SK-N-MC (cell line): ENCODE data around the gene C12orf60.

ENCODE experiments used
- DNase-seq: peaks from one replicate; pipeline ENCODE4 v3.0.0-alpha.2; 2011; ENCODE audit warnings: low read depth, low spot score
- H3K27ac ChIP-seq: fragments of 200-600 bp; sonication (generic); 2 replicates; pipeline ENCODE4 v1.5.1; 2016; ENCODE audit warnings: mixed run types
- H3K36me3 ChIP-seq: fragments of 200-600 bp; sonication (generic); 2 replicates; pipeline ENCODE4 v1.6.1; 2017; ENCODE audit warnings: antibody characterized with exemption, low read length, mixed read lengths; ENCODE audit not compliant: insufficient read depth
- H3K4me3 ChIP-seq: fragments of 200-600 bp; sonication (generic); 2 replicates; pipeline ENCODE4 v1.5.1; 2016
- H3K9ac ChIP-seq: fragments of 200-600 bp; sonication (generic); 2 replicates; pipeline ENCODE4 v1.8.0; 2017; ENCODE audit warnings: mixed run types, mixed read lengths; ENCODE audit not compliant: insufficient read length
- H3K9me3 ChIP-seq: fragments of 200-600 bp; sonication (generic); 2 replicates; pipeline ENCODE4 v1.6.1; 2017; ENCODE audit warnings: low read depth, mild to moderate bottlenecking, antibody characterized with exemption, low read length, moderate library complexity, mixed read lengths
- EZH2 ChIP-seq: fragments of 200-600 bp; sonication (generic); IDR thresholded peaks from one replicate; pipeline ENCODE4 v1.6.1; 2017; ENCODE audit warnings: antibody characterized with exemption
- FOXP2 ChIP-seq: optimal IDR thresholded peaks from 2 replicates; pipeline ENCODE3; 2011; ENCODE audit warnings: mild to moderate bottlenecking, moderate library complexity; ENCODE audit not compliant: insufficient read depth; ENCODE audit errors: extremely low read length, control extremely low read depth
- POLR2AphosphoS5 ChIP-seq: IDR thresholded peaks from 2 replicates; pipeline ENCODE4 v1.6.1; 2012; ENCODE audit warnings: mild to moderate bottlenecking, low read depth, low read length, borderline replicate concordance

C12orf60 gene

GRCh38 chr12:14774906-14775635, 28.4 kb upstream of the C12orf60 start:
- Histone ChIP-seq H3K4me3 (peak overlapping the region; percentile 77), H3K36me3 (no peaks in the 10 kb centered on the region), H3K9me3 (no peaks in the 10 kb centered on the region), H3K27ac (no peak overlapping the region), H3K9ac (peak overlapping the region; percentile 39)
- TF ChIP-seq POLR2AphosphoS5 = no peak
- DNase-seq = no peak

GRCh38 chr12:14775636-14775980, 27.9 kb upstream of the C12orf60 start:
- Histone ChIP-seq H3K9ac (no peak overlapping the region), H3K27ac (no peak overlapping the region), H3K36me3 (no peaks in the 10 kb centered on the region), H3K4me3 (peak overlapping the region; percentile 77), H3K9me3 (no peaks in the 10 kb centered on the region)
- no peak for DNase-seq
- no peak for TF ChIP-seq POLR2AphosphoS5
- no peak for TF ChIP-seq EZH2
- TF ChIP-seq FOXP2 = no peak

GRCh38 chr12:14776236-14776961, 27.1 kb upstream of the C12orf60 start:
- H3K9ac ChIP-seq = no peak overlapping the region
- no peak overlapping the region for H3K4me3 ChIP-seq
- TF ChIP-seq POLR2AphosphoS5 (no peak), EZH2 (no peak), FOXP2 (no peak)
- H3K36me3 ChIP-seq = no peaks in the 10 kb centered on the region
- no peak overlapping the region for H3K27ac ChIP-seq
- no peak for DNase-seq
- H3K9me3 ChIP-seq = no peaks in the 10 kb centered on the region

- Histone ChIP-seq H3K9ac (no peak overlapping the region), H3K9me3 (no peaks in the 10 kb centered on the region), H3K36me3 (no peaks in the 10 kb centered on the region), H3K4me3 (no peak overlapping the region), H3K27ac (no peak overlapping the region)
- TF ChIP-seq FOXP2 = no peak
- TF ChIP-seq POLR2AphosphoS5 = no peak
- TF ChIP-seq EZH2 = no peak
- no peak for DNase-seq
Observed at GRCh38 chr12:14777271-14777670, 26.2 kb upstream of the C12orf60 start.

GRCh38 chr12:14779834-14780233, 23.6 kb upstream of the C12orf60 start:
- no peak overlapping the region for H3K9ac ChIP-seq
- no peak overlapping the region for H3K27ac ChIP-seq
- H3K36me3 ChIP-seq = peaks cover 11% of the 10 kb centered on the region
- TF ChIP-seq EZH2 = no peak
- no peak for TF ChIP-seq POLR2AphosphoS5
- TF ChIP-seq FOXP2 = no peak
- DNase-seq = no peak
- H3K4me3 ChIP-seq = no peak overlapping the region
- H3K9me3 ChIP-seq = no peaks in the 10 kb centered on the region

GRCh38 chr12:14780859-14781258, 22.6 kb upstream of the C12orf60 start:
- peaks cover 21% of the 10 kb centered on the region for H3K36me3 ChIP-seq
- H3K9me3 ChIP-seq = no peaks in the 10 kb centered on the region
- TF ChIP-seq POLR2AphosphoS5 (no peak), EZH2 (no peak), FOXP2 (no peak)
- no peak overlapping the region for H3K9ac ChIP-seq
- no peak overlapping the region for H3K27ac ChIP-seq
- DNase-seq = no peak
- H3K4me3 ChIP-seq = no peak overlapping the region

GRCh38 chr12:14781563-14781962, 21.9 kb upstream of the C12orf60 start:
- TF ChIP-seq FOXP2 (no peak), POLR2AphosphoS5 (no peak)
- H3K36me3 ChIP-seq = peaks cover 29% of the 10 kb centered on the region
- H3K9me3 ChIP-seq = no peaks in the 10 kb centered on the region
- no peak overlapping the region for H3K9ac ChIP-seq
- no peak overlapping the region for H3K27ac ChIP-seq
- DNase-seq = no peak
- H3K4me3 ChIP-seq = no peak overlapping the region

- no peak for DNase-seq
- Histone ChIP-seq H3K9ac (no peak overlapping the region), H3K4me3 (no peak overlapping the region), H3K9me3 (no peaks in the 10 kb centered on the region), H3K36me3 (peaks cover 40% of the 10 kb centered on the region), H3K27ac (no peak overlapping the region)
- TF ChIP-seq POLR2AphosphoS5 = no peak
- TF ChIP-seq EZH2 = no peak
- TF ChIP-seq FOXP2 = no peak
Observed at GRCh38 chr12:14782756-14783155, 20.7 kb upstream of the C12orf60 start.

GRCh38 chr12:14784471-14784870, 19.0 kb upstream of the C12orf60 start:
- no peak for DNase-seq
- no peak overlapping the region for H3K27ac ChIP-seq

GRCh38 chr12:14785568-14785967, 17.9 kb upstream of the C12orf60 start:
- no peak for DNase-seq
- Histone ChIP-seq H3K36me3 (peaks cover 69% of the 10 kb centered on the region), H3K27ac (no peak overlapping the region)

More at GRCh38 chr12:14784471-14784870, 19.0 kb upstream of the C12orf60 start:
- H3K4me3 ChIP-seq = no peak overlapping the region
- no peaks in the 10 kb centered on the region for H3K9me3 ChIP-seq
- TF ChIP-seq FOXP2 (no peak), POLR2AphosphoS5 (no peak), EZH2 (no peak)
- H3K9ac ChIP-seq = no peak overlapping the region
- peaks cover 58% of the 10 kb centered on the region for H3K36me3 ChIP-seq

More at GRCh38 chr12:14785568-14785967, 17.9 kb upstream of the C12orf60 start:
- no peak overlapping the region for H3K9ac ChIP-seq
- no peaks in the 10 kb centered on the region for H3K9me3 ChIP-seq
- H3K4me3 ChIP-seq = no peak overlapping the region
- TF ChIP-seq EZH2 = no peak
- no peak for TF ChIP-seq FOXP2
- TF ChIP-seq POLR2AphosphoS5 = no peak
